WERI-Rb-1 (cell line): ENCODE data around the gene ANKRD6.
A peak's percentile ranks its signal among the peaks of the same experiment; 100 is the strongest.

ENCODE experiments used
- DNase-seq: peaks from one replicate; pipeline ENCODE4 v3.0.0-alpha.2; 2020
- H3K27ac ChIP-seq: fragments of 250-450 bp; sonication (Bioruptor Pico); 2 replicates; pipeline ENCODE4 v1.5.1; 2020; ENCODE audit warnings: mild to moderate bottlenecking, moderate library complexity
- H3K27me3 ChIP-seq: fragments of 250-450 bp; sonication (Bioruptor Pico); 2 replicates; pipeline ENCODE4 v1.5.1; 2021; ENCODE audit warnings: mild to moderate bottlenecking, low read depth, moderate library complexity; ENCODE audit not compliant: insufficient read depth, severe bottlenecking
- H3K36me3 ChIP-seq: fragments of 250-450 bp; sonication (Bioruptor Pico); 2 replicates; pipeline ENCODE4 v1.5.1; 2020; ENCODE audit warnings: mild to moderate bottlenecking, moderate library complexity
- H3K4me3 ChIP-seq: 2 replicates; pipeline ENCODE4 v1.5.1; 2011; ENCODE audit warnings: low read depth, mild to moderate bottlenecking, control low read depth, low read length
- H3K9me3 ChIP-seq: fragments of 250-450 bp; sonication (Bioruptor Pico); 2 replicates; pipeline ENCODE4 v1.5.1; 2021; ENCODE audit warnings: mild to moderate bottlenecking, moderate library complexity; ENCODE audit not compliant: severe bottlenecking
- CTCF ChIP-seq: IDR thresholded peaks from 2 replicates; pipeline ENCODE4 v1.5.1; 2011; ENCODE audit warnings: low read depth, mild to moderate bottlenecking, control low read depth, inconsistent platforms, low read length

ANKRD6 gene

GRCh38 chr6:89500611-89501010 lies 67.7 kb downstream of the ANKRD6 start:
- H3K36me3 ChIP-seq, result no peaks in the 10 kb centered on the region
- DNase-seq, result peak; percentile 76
- H3K27me3 ChIP-seq, result no peaks in the 10 kb centered on the region
- no peaks in the 10 kb centered on the region for H3K9me3 ChIP-seq
- no peak for TF ChIP-seq CTCF
- no peak overlapping the region for H3K4me3 ChIP-seq
- H3K27ac ChIP-seq, result no peak overlapping the region

GRCh38 chr6:89501222-89501621 lies 68.3 kb downstream of the ANKRD6 start:
- H3K36me3 ChIP-seq, result no peaks in the 10 kb centered on the region
- H3K4me3 ChIP-seq, result no peak overlapping the region
- no peak for TF ChIP-seq CTCF
- H3K27ac ChIP-seq, result peak overlapping the region; percentile 28; the same call in 1 of the 2 replicates
- H3K9me3 ChIP-seq, result no peaks in the 10 kb centered on the region
- H3K27me3 ChIP-seq, result no peaks in the 10 kb centered on the region
- peak; percentile 27 for DNase-seq

- Histone ChIP-seq H3K27me3 (no peaks in the 10 kb centered on the region), H3K4me3 (no peak overlapping the region), H3K27ac (no peak overlapping the region), H3K9me3 (no peaks in the 10 kb centered on the region), H3K36me3 (no peaks in the 10 kb centered on the region)
- no peak for TF ChIP-seq CTCF
- no peak for DNase-seq
These were observed 68.8 kb downstream of the ANKRD6 start for GRCh38 chr6:89501753-89502152.

- Histone ChIP-seq H3K4me3 (no peak overlapping the region), H3K27me3 (no peaks in the 10 kb centered on the region), H3K27ac (no peak overlapping the region), H3K9me3 (no peaks in the 10 kb centered on the region), H3K36me3 (no peaks in the 10 kb centered on the region)
- TF ChIP-seq CTCF, result no peak
- DNase-seq, result no peak
These were observed 70.7 kb downstream of the ANKRD6 start for GRCh38 chr6:89503641-89504040.

- Histone ChIP-seq H3K27ac (no peak overlapping the region), H3K27me3 (no peaks in the 10 kb centered on the region), H3K4me3 (no peak overlapping the region), H3K9me3 (no peaks in the 10 kb centered on the region), H3K36me3 (no peaks in the 10 kb centered on the region)
- TF ChIP-seq CTCF, result no peak
- no peak for DNase-seq
These were observed 72.9 kb downstream of the ANKRD6 start for GRCh38 chr6:89505847-89506246.
